GM20431 (cell line): ENCODE measurements around the gene MAP3K5.
"Not testable (repeated sequence)": the region's sequence is repeated elsewhere in the genome, so short reads cannot be mapped to it uniquely, and the experiment has no call there.

Source experiments
- in situ Hi-C: fragments of 300-500 bp; cut with MseI, MboI; formaldehyde crosslinking; loops from one replicate; pipeline ENCODE4 v1.15.0; 2020; ENCODE audit warnings: low sequenced_read_pairs; ENCODE audit not compliant: unreplicated experiment

The MAP3K5 gene

DNA sequence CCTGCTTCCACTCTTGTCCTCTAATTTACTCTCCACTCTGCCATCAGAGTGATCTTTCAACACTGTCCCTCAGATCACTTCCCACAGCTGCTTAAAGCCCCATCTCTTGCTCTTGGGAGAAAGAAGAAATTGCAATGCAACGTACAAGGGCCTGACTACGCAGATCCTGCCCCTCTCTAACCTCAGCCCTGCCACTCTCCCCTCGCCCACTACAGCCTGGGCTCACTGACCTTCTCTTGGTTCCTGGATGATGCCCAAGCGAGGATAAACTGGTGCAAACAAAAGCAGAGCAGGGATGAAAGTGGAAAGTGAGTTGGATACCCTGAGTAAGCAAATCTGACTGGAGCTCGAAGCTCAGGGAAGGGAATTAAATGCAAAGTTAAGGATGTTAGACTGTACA lies 92.9 kb downstream of the MAP3K5 start:
- in situ Hi-C loops, result no loop called here

DNA sequence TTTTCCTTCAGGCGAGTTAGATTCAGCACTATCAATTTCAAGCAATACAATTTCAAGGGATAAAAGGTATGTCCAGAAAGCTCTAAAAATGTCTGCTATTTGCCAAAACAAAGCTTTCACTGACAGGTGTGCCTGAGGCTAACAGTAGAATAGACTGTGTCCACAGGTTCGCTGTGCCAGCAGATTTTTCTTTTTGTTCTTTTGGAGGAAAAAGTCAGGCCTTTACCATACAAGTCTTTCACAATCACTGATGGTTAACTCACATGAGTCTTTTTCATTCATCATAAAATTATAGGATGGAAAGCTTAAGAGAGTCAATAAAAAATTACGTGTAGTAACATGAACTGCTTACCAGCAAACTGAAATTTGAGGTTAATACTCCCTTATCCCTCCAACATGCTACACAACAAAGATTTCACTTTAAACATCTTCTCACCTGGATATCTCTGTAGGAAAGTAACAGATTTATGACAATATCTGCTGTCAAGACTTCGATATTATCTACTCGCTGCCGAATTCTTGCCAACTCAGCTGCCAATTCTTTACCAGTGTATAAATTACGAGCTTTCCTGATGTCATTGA lies 95.4 kb downstream of the MAP3K5 start:
- in situ Hi-C loops, result no loop called here

DNA sequence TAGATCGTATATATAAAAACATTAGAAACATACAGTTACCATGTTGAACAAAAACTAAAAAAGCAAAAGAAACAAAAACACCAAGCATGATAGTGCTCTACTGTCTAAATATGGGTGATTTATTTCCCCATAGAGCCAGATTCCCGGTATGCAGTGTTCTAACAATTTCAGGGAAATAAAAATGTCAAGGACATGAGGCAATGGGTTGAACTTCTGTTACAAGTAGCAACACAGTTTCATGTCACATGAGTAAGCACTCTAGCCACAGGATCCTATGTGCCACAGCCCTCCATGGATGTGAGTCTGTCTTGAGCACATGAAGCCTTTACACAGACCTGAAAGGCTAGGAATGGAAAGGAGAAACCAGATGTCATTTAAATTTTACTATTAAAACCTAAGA lies 96.0 kb downstream of the MAP3K5 start:
- in situ Hi-C loops, result no loop called here

DNA sequence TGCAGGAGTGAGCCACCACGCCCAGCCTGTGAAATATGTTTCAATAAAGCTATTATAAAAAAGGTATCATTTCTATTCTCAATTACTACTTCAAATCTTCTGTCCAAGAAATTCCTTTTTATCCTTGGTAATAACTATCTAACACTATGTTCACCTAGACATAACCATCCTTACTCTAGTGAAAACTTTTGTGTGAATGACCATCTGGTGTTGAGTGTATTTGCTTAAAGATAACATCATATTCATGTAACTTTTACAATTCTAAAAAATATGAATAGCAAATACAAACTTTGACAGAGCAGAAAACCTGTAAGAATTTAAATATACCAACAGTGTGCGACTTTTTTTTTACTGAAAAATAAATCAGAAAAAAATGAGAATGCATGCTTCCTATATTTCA lies 96.9 kb downstream of the MAP3K5 start:
- in situ Hi-C loops, result no loop called here

DNA sequence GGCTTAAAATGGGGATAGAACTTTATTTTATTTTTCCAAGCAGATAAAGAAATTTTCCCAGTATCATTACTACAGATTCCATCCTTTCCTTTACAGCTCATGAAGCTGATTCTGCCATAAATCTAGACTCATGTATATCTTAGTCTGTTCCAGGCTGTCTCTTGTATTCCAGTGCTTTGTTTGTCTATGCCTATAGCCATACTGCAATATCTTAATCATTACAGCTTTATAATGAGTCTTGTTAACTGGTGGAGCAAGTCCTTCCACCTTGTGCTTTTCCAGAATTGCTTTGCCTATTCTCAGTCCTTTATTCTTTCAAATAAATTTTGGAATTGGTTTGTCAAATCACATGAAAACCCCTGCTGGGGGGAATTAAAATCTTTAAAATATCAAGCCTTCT lies 99.2 kb downstream of the MAP3K5 start:
- in situ Hi-C loops, result no loop called here

DNA sequence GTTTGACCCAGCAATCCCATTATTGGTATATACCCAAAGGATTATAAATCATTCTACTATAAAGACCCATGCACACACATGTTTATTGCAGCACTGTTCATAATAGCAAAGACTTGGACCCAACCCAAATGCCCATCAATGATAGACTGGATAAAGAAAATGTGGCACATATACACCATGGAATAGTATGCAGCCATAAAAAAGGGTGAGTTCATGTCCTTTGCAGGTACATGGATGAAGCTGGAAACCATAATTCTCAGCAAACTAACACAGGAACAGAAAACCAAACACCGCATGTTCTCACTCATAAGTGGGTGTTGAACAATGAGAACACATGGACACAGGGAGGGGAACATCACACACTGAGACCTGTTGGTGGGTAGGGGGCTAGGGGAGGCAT lies 104.4 kb downstream of the MAP3K5 start:
- in situ Hi-C loops, result not testable (repeated sequence)

DNA sequence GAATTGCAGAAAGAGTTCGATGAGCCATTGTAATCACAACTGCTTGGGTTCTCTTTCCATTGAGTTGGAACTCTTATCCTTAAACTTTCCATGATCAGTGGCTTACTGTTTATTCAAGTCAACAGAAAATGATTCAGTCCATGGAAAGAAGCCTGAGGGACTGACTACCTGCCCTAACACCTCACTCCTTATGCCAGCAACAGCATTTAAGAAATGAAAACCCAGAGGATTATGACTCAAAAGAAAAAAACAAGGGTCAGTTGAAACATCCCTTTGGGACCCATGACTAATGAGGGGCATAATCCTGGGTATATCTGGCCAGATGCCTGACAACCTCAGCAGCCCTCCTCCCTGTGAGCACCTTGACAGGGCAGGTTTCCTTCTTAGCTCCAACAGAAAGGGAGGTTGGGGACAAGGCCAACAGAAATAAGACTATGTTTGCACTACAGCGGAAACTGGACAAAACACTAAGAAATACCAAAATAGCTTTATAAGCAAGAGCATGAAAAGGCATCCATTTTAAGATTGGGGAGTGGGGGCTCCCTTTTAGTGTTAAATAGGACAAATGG lies 106.7 kb downstream of the MAP3K5 start:
- in situ Hi-C loops, result no loop called here

DNA sequence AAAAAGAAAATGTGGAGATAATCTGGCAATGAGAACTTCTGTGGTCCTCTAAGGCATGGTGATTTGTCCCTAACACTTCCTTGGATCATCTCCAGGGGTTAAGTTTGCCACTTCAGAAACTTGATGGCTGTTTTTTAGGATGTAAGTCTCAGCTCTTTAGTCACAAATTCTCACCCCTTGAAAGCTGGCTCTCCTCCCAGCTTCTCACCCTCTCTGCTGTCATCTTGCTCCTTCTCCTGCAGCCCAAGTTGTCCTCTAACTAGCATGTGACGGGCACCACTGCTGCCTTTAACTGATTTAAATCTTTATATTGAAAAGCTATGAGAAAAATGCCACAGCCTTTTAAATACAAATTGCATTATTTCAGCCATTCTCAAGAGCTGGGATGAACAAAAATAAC lies 107.8 kb downstream of the MAP3K5 start:
- in situ Hi-C loops, result no loop called here

DNA sequence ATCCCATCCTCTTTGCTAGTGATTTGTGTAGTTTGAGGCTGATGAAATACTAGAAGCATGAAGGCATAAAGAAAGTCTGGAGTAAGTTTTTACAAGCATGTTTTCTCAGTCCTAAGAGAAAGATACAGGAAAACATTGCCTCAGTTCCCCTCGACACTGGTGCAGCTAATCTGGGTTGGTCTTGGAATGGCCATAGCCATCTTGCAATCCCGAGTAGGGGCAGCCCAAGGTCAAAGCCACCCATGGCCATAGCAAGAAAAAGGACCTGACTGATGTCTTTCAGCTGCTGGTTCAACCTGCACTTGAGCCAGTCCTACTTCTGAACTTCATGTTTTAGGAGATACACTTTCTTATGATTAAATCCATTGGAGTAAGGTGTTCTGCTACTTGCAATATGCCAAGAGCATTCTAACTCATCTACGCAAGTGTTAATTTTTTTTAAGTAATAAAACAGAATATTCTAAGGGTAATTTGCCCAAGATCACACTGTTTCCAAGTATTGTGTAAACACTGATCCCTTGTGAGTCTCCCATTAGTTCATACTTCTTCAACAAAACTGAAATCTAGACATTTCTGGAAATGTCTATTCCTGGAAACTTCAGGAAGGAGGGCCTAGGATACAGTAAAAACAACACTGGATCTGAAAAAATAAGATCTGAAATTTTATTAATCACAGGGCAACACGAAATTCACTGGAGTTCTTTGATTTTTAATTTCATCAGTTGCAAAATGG lies 108.9 kb downstream of the MAP3K5 start:
- in situ Hi-C loops, result no loop called here

DNA sequence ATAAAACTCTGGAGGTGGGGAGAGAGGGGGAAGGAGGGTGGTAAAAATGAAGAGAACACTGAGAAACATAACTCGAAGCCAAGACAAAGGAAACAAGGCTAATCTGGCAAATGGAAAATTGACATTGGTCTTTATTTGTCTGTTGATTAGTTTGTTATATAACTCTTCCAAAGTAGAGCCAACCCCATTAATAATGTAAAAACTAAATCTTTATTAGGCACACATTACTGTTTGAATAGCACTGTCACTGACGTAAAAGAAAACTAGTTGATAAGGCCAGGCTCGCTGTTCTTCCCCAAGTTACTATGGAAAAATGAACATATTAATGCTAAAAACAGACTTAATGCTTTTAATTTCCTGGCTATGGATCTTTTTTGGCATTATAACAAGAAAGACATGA lies 110.0 kb downstream of the MAP3K5 start:
- in situ Hi-C loops, result no loop called here

DNA sequence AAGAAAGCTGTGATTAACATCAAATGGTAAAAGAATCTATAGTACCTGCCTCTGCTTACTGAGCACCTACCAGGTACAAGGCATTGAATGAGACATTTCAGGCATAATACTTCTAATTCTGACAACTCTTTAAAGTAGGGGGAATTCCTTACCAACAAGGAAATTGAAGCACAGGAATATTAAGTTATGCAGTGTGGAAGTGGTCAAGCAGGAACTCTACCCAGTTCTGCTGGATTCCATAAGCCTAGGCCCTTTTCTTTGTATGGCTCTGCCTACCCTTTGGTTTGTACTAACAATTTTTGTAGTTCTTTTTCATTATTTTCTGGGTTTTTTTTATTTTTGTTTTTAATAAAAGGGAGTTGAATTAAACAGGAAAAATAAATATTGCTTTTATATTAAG lies 114.5 kb downstream of the MAP3K5 start:
- in situ Hi-C loops, result no loop called here

DNA sequence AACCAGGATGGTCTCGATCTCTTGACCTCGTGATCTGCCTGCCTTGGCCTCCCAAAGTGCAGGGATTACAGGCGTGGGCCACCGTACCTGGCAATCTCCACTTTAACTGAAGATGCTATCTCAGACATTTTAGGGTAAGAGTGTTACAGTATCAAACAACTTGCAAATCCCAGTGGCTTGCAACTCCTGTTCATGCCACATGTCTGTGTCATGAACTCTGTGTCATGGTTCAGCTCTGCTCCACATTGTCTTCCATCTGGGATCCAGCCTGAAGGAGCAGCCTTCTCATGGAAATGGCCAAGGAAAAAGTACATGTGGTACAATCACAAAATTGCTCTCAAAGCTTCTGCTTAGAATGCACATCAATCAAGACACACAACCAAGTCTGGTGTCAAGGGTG lies 114.9 kb downstream of the MAP3K5 start:
- in situ Hi-C loops, result no loop called here

DNA sequence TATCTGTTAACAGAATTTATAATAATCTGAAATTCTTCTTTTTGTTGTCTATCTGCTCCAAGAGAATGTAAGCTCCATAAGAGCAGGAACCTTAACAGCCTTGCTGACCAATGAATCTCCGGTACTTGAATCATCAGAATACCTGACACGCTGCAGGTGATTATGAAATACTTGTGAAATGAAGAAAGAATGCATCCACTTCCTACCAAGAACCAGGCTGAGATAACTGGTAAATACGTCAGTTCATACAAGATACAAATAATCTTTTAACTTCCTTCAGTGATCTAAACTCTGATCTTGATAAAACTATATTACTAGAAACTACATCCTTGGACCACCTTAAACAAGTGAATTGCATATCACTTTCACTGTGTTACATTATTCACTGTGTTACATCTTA lies 116.2 kb downstream of the MAP3K5 start:
- in situ Hi-C loops, result no loop called here

DNA sequence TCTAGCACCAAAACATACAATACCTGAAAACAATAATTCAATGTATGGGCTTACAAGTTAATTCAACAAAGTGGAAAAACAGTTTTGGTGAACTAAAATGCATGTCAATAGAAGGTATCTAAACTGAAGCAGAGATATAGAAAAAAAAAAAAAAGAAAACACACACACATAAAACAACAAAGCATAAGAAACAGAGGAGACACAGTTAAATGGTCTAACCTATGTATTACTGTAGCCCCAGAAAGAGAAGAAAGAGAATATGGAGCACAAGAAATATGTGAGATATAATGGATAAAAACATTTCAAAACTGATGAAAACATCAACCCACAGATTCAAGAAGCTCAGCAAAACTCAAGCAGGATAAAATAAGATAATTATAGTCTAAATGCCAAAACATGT lies 118.7 kb downstream of the MAP3K5 start:
- in situ Hi-C loops, result no loop called here

DNA sequence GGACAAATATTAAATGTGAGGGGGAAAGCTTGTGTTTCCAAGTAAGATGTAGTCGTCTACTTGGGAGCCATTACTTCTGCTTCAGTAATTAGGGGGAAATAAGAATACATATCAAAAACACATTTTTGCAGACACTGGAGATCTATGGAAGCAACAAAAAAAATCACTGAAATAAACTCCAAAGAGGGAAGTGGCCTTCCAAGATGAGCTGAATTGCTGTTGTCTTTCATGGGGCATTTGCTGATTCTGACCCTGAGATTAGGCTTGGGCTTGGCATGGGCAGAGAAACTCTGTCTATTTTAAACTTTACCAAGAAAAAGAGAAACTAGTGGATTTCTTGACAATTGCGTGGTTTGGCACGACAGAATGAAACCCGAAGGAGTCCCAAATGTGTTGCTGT lies 120.1 kb downstream of the MAP3K5 start:
- in situ Hi-C loops, result no loop called here

DNA sequence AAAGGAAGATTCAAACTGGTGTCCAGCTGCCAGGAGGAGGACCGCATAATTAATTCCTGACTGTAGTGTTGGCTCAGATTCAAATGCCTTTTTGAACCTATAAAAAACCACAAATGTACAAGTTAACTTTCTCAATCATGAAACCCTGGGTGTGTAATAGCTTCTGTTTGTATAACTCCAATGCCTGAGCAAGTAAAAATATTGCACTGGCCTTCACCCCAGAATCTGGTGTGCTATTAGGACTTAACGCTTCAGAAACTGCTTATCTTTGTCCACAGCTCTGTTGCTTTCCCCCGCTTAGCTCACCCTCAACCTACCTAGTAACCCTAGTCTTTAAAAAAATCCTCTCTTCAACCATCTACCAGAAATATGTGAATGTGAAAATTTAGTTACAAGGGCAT lies 123.0 kb downstream of the MAP3K5 start:
- in situ Hi-C loops, result no loop called here

DNA sequence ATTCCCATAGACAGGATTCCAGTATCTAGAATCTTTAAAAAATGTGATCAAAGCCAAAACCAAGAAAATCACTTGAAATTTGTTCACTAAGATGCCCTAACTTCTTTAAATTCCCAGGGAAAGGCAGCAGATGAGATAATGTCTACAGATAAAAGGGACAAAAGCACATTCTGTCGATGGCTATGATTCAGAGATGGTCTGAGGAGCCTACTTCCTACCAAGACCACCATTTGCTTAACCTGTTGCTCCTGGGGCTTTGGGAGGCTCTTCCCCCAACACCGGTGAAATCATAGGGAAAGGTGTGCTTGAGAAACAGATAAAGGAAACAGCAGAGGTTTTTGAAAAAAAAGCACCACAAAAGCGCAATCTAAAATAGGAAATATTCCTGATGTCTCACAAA lies 123.7 kb downstream of the MAP3K5 start:
- in situ Hi-C loops, result no loop called here

DNA sequence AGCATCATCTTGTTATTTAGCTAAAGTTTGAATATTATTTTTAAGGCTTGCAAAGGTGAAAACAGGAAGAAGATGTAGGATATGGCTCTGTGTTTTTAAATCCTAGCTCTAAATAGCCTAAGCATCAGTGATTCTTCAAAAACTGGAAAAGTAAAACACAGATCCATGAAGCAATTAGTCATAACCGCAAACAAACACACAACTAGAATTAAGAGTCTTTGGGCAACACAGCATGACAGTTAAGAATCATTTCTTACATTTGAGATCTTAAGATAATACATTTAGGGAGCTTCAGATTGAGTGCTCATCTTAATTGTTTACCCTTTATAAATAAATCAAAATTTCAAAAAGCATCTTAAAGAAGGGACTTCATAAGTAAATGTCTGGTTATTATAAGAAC lies 126.2 kb downstream of the MAP3K5 start:
- in situ Hi-C loops, result no loop called here

DNA sequence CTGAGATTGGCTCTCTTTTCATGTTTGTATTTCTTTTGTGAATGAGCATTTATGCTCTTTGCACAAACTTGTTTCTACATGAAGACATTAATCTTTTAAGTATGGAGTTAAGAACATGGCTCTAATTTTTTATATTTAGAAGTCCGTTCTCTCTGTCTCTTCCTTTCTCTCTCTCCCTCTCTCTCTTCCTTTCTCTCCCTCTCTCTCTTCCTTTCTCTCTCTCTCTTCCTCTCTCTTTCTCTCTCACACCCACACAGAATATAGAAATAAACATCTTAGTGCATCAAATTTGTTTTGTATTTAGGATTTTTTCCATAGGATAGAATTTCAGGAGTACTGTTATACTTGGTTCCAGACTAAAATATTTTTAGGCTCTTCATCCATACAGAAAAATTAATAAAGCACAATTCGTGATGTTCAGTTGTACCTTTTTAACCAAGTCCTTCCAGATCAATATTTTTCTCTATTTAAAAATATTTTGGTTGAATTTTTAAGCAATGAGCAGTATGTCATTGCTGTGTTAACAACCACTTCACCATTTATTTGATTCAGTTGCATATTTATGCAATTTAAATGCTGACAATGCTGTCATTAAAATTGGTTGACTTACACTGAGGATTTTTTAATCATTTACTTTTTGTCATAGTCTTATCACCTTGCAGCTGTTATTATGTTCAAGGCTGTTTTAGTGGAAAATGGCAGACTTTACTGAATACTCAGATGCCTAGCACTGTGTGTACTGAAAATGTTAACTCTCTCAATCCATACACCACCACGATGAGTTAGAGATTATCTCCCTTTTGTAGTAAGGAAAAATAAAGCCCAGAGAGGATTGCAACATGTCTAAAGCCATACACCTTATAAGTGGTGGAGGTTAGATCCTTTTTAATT lies 129.7 kb downstream of the MAP3K5 start:
- in situ Hi-C loops, result no loop called here

DNA sequence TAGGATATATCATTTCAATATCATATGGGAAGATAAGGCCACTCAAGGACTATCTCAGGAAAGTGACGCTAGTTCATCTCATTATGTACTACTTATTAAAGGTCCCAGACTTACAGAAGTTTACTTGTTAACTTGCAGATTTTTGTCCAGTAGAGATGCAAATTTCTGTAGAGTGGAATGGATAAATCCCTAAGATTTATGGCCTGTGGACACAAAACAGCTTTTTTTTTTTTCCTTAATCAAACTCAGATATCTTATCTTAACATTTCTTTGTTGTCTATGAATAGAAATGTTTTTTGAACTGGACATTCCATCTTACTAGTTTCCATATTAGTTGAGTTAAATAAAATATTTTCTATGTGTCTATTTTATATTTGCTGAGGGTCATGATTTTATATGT lies 131.6 kb downstream of the MAP3K5 start:
- in situ Hi-C loops, result no loop called here

DNA sequence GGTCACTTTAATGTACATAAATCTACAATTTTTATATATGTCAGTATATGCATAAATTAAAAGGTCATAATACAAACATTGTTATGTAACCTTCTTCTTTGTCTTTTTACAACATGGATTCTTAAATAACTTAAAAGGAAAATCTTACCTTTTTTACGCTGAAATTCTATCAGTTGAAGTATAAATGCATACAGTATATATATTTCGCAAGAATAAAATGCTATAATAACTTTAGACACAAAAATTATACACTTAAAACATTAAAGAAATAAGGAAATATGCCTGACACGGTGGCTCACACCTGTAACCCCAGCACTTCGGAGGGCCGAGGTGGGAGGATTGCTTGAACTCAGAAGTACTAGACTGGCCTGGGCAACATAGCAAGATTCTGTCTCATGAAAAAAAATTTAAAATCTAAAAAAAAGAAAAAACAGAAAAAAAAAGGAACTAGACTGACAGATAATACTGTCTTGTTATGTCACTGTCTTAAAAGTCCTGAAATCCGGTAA lies 132.2 kb downstream of the MAP3K5 start:
- in situ Hi-C loops, result no loop called here
